Stimulated activated naive CD8-positive, alpha-beta T cell treated with anti-CD3 and anti-CD28 coated beads, Interleukin-15, amount 100 ng/mL, for 72 hours (primary cell): Measurements from ENCODE around the gene FAM53A.

ENCODE experiments used
- ATAC-seq: fragments of 150-1000 bp; cut with Tn5 transposase; 2 replicates; pipeline ENCODE4 v1.10.0; 2021; ENCODE audit warnings: mild to moderate bottlenecking, moderate library complexity
- DNase-seq, 2 donors: peaks; one replicate each; pipeline ENCODE4 v3.0.0; 2021 to 2022
- H3K27ac Mint-ChIP-seq, 2 donors: one replicate each; pipeline ENCODE4 v1.8.0; 2022; ENCODE audit warnings: mild to moderate bottlenecking in 2 of 2, mixed read lengths in 2 of 2, moderate library complexity in 2 of 2
- H3K27me3 Mint-ChIP-seq: one replicate; pipeline ENCODE4 v1.8.0; 2022; ENCODE audit warnings: mixed read lengths
- H3K4me1 Mint-ChIP-seq: one replicate; pipeline ENCODE4 v1.8.0; 2022; ENCODE audit warnings: mild to moderate bottlenecking, mixed read lengths
- H3K4me3 Mint-ChIP-seq, 2 donors: one replicate each; pipeline ENCODE4 v1.8.0; 2022; ENCODE audit warnings: mild to moderate bottlenecking in 2 of 2, mixed read lengths in 2 of 2, moderate library complexity in 1 of 2
- H3K9me3 Mint-ChIP-seq, 2 donors: one replicate each; pipeline ENCODE4 v1.8.0; 2022; ENCODE audit warnings: mixed read lengths in 2 of 2

The FAM53A gene

DNA sequence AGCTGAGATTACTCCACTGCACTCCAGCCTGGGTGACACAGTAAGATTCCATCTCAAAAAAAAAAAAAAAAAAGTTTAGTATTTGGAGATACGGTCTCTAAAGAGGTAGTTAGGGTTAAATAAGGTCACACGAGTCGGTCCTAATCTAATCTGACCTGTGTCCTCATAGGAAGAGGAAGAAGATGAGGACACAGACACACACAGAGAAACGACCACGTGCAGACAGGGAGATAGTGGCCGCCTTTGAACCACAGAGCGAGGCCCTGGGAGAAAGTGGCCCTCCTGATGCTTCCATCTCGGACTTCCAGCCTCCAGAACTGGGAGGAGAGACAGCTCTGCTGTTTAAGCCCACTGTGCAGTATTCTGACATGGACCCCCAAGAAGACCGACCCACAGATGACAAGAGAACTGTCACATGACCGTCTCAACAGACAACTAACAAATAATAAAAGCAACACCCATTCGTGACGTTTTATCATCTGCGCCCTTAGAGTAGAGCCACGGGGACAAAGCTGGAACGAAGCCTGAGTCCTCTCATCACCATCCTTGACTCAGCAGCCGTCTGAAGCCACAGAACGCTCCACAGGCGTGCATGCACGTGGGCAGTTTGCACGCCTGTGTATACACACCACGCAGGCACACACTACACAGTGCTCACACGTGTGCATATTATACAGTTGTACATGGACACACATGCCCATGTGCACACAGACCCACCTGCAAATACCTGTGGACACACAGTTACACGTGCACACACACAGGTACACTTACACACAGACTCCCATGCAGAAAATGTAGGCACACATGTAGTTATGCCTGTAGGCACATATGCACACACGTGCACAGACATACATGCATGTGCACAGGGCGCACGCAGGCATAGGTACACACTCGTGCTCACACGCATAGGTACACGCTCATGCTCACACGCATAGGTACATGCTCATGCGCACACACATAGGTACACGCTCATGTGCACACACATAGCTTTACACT, 51.7 kb downstream of the FAM53A start:
- Mint-ChIP-seq H3K27me3 (no peaks in the 10 kb centered on the region), H3K27ac (no peak overlapping the region), H3K9me3 (no peaks in the 10 kb centered on the region), H3K4me1 (no peaks in the 10 kb centered on the region), H3K4me3 (no peak overlapping the region)
- ATAC-seq (no peak), DNase-seq (no peak)

DNA sequence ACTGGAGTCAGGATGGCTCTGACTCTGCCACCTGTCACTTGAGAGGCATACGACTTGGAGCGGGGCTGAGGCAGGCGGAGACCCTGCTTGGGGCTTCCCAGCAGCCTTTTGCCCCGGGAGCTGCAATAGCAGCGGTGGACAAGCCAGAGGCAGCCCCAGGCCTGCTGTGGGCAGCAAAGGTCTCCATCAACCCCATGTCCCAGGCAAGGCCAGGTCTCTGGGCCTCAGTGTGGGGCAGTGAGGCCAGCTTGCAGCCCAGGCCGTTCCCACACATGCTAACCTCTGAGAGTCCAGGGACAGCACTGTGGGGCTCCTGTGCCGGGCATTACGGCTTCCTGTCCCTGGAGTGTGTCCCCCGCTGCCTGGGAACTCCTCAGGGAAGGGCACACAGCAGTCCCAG, 53.0 kb downstream of the FAM53A start:
- H3K27me3 Mint-ChIP-seq, result no peaks in the 10 kb centered on the region
- H3K4me3 Mint-ChIP-seq, result no peak overlapping the region
- no peak for ATAC-seq
- no peaks in the 10 kb centered on the region for H3K4me1 Mint-ChIP-seq
- H3K9me3 Mint-ChIP-seq, result no peaks in the 10 kb centered on the region
- H3K27ac Mint-ChIP-seq, result no peak overlapping the region
- no peak for DNase-seq

- H3K9me3 Mint-ChIP-seq, result no peaks in the 10 kb centered on the region
- no peak overlapping the region for H3K27ac Mint-ChIP-seq
- DNase-seq, result no peak
- no peak for ATAC-seq
- no peaks in the 10 kb centered on the region for H3K4me1 Mint-ChIP-seq
- no peaks in the 10 kb centered on the region for H3K27me3 Mint-ChIP-seq
- no peak overlapping the region for H3K4me3 Mint-ChIP-seq
These were observed 53.8 kb downstream of the FAM53A start for GRCh38 chr4:1630266-1630665.

DNA sequence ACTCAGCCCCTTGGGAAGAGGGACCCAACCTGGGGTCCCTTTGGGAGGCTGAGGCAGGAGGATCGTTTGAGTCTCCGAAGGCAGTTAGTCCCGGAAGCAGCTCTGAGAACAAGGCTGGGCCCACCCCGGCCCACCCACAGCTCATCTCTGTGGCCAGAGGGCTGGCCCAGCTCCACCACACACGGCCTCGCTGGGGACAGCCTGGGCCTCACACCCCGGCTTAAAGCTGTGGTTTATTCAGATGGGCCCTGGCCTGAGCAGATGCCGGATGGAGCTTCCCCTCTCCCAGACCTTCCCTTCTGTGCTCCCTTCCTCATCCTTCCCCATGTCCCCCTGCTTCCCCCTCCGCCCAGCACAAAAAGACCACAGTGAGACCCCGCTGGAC, 54.4 kb downstream of the FAM53A start:
- Mint-ChIP-seq H3K9me3 (no peaks in the 10 kb centered on the region), H3K27ac (no peak overlapping the region), H3K4me3 (no peak overlapping the region), H3K4me1 (no peaks in the 10 kb centered on the region), H3K27me3 (no peaks in the 10 kb centered on the region)
- ATAC-seq (no peak), DNase-seq (no peak)

DNA sequence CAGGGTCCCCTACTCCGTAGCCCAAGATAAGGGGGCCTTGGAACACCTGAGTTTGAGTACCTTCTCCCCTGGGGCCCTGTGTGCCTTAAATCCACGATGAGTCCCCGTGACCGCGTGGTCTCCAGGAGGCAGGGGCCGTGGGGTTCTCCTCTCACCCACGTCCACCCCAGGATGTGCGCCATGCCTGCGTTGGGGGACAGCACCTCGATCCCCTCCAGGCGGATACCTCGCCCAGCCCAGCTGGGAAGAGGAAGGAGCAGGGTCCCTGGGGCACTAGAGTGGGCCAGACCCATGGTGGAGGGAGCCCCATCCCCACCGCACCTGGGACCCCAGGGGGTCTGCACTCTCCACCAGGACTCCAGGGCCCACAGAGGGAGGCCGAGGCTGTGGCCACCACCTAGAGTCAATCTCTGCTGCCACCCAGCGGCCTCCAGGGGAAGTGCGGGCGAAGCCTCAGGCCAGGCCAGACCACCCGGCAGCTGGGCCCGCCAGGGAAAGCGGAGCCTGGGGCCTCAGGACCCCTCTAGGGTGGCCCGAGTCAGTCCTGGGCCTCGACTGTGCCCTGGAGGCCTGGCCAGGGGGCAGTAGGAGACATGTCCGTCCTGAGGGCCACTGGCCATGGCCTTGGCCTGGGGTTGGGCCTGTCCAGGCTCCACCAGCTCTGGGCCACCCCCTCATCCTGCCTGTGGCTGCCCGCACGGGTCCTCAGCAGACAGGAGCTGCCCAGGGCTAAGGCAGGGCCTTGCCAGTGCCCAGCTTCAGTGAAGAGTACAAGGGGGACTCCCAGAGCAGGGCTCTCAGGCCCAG, 55.0 kb downstream of the FAM53A start:
- no peak overlapping the region for H3K27ac Mint-ChIP-seq
- H3K4me3 Mint-ChIP-seq, result no peak overlapping the region
- DNase-seq, result peak; percentile 67 to 75
- H3K27me3 Mint-ChIP-seq, result no peaks in the 10 kb centered on the region
- no peaks in the 10 kb centered on the region for H3K9me3 Mint-ChIP-seq
- ATAC-seq, result peak; percentile 78
- H3K4me1 Mint-ChIP-seq, result no peaks in the 10 kb centered on the region

DNA sequence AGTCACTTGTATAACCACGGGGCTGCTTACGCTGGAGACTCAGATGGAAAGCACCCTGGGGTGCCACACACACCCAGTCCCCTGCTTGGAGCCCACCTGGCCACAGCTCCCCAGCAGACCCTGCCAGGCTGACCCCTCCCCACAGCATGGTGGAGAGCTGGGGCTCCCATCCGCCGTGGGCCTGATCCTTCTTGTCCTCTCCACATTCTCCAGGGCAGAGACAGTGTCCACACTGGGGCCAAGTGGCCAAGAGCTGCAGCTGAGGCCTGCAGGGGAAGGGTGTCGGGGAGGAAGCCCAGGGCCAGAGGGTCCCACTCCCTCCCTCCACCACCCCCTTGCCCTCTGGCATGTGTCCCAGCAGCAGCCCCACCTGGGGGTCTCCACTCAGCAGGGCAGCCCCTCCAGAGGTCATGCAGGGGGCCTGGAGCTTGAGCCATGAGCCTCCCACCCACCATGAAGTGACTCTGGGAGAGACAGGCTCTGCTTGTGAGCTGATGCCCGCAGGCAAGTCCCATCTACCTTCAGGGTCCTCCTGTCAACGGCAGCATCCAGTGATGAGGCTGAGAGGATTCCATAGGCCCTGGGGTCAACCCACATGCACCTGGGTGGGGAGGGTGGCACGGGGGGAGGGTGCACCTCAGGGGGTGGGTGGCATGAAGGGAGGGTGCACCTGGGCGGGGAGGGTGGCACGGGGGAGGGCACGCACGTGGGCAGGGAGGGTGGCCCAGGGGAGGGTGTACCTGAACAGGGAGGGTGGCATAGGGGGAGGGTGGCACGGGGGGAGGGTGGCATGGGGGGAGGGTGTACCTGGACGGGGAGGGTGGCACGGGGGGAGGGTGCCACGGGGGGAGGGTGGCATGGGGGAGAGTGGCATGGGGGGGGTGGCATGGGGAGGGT, 56.4 kb downstream of the FAM53A start:
- Mint-ChIP-seq H3K4me1 (no peaks in the 10 kb centered on the region), H3K4me3 (no peak overlapping the region), H3K27ac (no peak overlapping the region), H3K9me3 (no peaks in the 10 kb centered on the region), H3K27me3 (no peaks in the 10 kb centered on the region)
- no peak for DNase-seq
- peak; percentile 61 for ATAC-seq

DNA sequence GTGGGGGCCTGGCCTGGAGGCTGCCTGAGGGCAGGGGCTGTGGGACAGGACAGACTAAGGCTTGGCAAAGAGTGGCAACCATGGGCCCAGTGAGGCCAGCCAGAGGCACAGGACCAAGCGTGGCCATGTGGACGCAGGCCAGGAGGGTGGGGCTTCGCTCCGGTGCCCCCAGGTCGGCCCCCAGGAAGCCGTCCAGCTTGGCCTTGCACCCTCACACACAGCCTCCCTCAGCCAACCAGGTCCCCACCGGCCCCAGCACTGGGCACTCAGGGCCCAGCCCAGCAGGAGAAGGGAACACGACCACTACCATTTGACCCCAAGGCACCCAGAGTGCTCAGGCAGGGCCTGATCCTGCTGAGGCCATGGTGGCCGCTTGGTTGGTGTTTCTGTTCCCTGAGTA, 57.2 kb downstream of the FAM53A start:
- H3K4me3 Mint-ChIP-seq, result no peak overlapping the region
- no peaks in the 10 kb centered on the region for H3K27me3 Mint-ChIP-seq
- no peaks in the 10 kb centered on the region for H3K4me1 Mint-ChIP-seq
- no peak overlapping the region for H3K27ac Mint-ChIP-seq
- ATAC-seq, result no peak
- DNase-seq, result no peak
- no peaks in the 10 kb centered on the region for H3K9me3 Mint-ChIP-seq

DNA sequence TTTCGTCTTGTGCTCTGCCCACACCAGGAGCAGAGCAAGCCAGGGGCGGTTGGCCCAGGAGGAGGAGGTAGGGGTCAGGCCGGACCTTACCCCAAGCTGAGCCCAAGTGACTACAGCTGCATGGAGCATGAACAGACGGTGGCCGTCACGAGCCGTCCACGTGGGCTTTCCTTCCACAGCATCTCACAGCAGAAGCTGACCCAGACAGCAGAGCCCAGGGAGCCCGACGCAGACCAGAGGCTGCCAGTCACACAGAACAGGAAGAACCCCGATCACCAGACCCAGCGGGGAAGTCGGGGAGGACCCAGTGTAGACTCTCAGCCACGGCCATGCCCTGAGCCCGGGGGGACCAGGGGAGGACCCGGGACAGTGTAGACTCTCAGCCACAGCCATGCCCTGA, 58.0 kb downstream of the FAM53A start:
- DNase-seq (no peak), ATAC-seq (no peak)
- H3K27me3 Mint-ChIP-seq, result no peaks in the 10 kb centered on the region
- H3K4me1 Mint-ChIP-seq, result no peaks in the 10 kb centered on the region
- peak overlapping the region in 1 of 2 donors; percentile 27 for H3K27ac Mint-ChIP-seq
- no peaks in the 10 kb centered on the region for H3K9me3 Mint-ChIP-seq
- no peak overlapping the region for H3K4me3 Mint-ChIP-seq

GRCh38 chr4:1625600-1626138, 58.4 kb downstream of the FAM53A start:
- no peak for ATAC-seq
- no peak overlapping the region for H3K4me3 Mint-ChIP-seq

GRCh38 chr4:1624519-1624910, 59.6 kb downstream of the FAM53A start:
- H3K27ac Mint-ChIP-seq, result no peak overlapping the region
- no peaks in the 10 kb centered on the region for H3K9me3 Mint-ChIP-seq

More at GRCh38 chr4:1625600-1626138, 58.4 kb downstream of the FAM53A start:
- Mint-ChIP-seq H3K27me3 (no peaks in the 10 kb centered on the region), H3K9me3 (no peaks in the 10 kb centered on the region), H3K27ac (peak overlapping the region in 1 of 2 donors; percentile 27), H3K4me1 (no peaks in the 10 kb centered on the region)
- no peak for DNase-seq

DNA sequence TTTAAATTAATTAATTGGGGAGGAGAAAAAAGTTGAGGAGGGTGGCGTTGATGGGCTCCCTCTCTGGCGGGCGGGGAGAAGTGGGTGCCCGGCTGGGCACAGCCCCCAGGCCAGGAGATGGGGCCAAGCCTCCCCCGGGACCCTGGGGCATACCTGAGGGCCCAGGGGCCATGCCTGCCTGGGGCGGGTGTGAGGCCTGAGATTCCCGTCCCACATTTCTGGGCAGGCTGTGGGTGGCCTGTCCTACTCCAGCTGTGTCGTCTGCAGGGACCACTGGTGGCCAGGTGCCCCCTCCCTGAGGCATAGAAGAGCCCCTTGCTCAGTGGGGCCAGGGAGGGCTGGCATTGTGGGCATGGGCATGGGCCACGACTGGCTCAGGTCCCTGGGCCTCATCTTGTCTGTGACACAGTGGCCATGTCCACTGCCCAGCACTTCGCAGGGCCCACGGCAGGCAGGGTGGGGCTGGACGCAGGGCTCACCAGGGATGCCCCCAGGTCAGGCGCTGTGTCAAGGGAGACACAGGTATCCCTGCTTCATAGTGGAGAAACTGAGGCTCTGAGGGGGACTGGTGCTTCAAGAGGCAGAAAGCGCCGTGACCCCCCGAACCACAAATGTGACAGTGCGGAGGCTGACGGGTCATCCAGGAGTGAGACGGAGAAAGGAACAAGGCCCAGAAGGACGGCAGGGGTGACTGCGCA, 60.1 kb downstream of the FAM53A start:
- no peak for ATAC-seq
- no peak overlapping the region for H3K4me3 Mint-ChIP-seq
- H3K27ac Mint-ChIP-seq, result no peak overlapping the region
- no peak for DNase-seq
- H3K27me3 Mint-ChIP-seq, result no peaks in the 10 kb centered on the region
- no peaks in the 10 kb centered on the region for H3K9me3 Mint-ChIP-seq
- no peaks in the 10 kb centered on the region for H3K4me1 Mint-ChIP-seq

More at GRCh38 chr4:1624519-1624910, 59.6 kb downstream of the FAM53A start:
- no peak for DNase-seq
- ATAC-seq, result no peak
- Mint-ChIP-seq H3K4me1 (no peaks in the 10 kb centered on the region), H3K4me3 (no peak overlapping the region), H3K27me3 (no peaks in the 10 kb centered on the region)

- H3K27me3 Mint-ChIP-seq, result no peaks in the 10 kb centered on the region
- no peaks in the 10 kb centered on the region for H3K9me3 Mint-ChIP-seq
- H3K4me1 Mint-ChIP-seq, result no peaks in the 10 kb centered on the region
- H3K4me3 Mint-ChIP-seq, result no peak overlapping the region
- DNase-seq (no peak), ATAC-seq (no peak)
- H3K27ac Mint-ChIP-seq, result no peak overlapping the region
These were observed 60.7 kb downstream of the FAM53A start for GRCh38 chr4:1623400-1623799.

DNA sequence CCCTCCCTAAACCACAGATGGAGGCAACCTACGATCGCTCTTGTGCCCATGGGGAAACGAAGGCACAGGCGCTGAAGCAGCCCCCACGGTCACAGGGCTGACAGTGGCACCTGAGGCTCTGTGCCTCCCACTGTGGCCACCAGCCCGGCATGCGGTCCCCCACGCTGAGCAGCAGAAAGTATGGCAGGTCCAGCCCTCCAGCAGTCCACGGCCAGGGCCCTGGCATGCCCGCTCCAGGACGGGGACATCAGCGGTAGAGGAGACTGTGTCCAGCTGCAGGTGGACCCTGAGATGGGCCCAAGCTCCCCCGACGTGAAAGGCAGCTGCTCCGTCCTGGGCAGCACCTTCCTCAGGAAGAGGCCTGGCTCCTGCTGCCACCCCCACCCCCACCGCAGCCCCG, 61.2 kb downstream of the FAM53A start:
- H3K4me1 Mint-ChIP-seq, result no peaks in the 10 kb centered on the region
- no peaks in the 10 kb centered on the region for H3K27me3 Mint-ChIP-seq
- DNase-seq (no peak), ATAC-seq (no peak)
- no peak overlapping the region for H3K27ac Mint-ChIP-seq
- no peaks in the 10 kb centered on the region for H3K9me3 Mint-ChIP-seq
- no peak overlapping the region for H3K4me3 Mint-ChIP-seq

- ATAC-seq (no peak), DNase-seq (no peak)
- Mint-ChIP-seq H3K4me3 (no peak overlapping the region), H3K4me1 (no peaks in the 10 kb centered on the region), H3K9me3 (peaks cover 0 to 4% of the 10 kb centered on the region in 2 donors), H3K27me3 (no peaks in the 10 kb centered on the region), H3K27ac (no peak overlapping the region)
These were observed 61.9 kb downstream of the FAM53A start for GRCh38 chr4:1622238-1622637.
